Peyer's patch (tissue), 4 donors: ENCODE results near the gene CRHR2. TPM values are rescaled to one million over a fixed set of nuclear protein-coding genes. Genes with fewer than 3 reads are reported as not detected.

Experiments used
- DNase-seq, 3 donors: peaks; one replicate each; pipeline ENCODE4 v3.0.0-alpha.2; 2017 to 2019
- H3K27ac ChIP-seq, 4 donors: fragments of 200-600 bp; sonication (generic); one replicate each; pipeline ENCODE4 v1.5.1; 2016 to 2019
- H3K27me3 ChIP-seq, 2 donors: fragments of 200-600 bp; sonication (generic); one replicate each; pipeline ENCODE4 v1.5.1; 2019
- H3K36me3 ChIP-seq, 3 donors: fragments of 200-600 bp; sonication (generic); one replicate each; pipeline ENCODE4 v1.5.1; 2016 to 2019
- H3K4me1 ChIP-seq, 4 donors: fragments of 200-600 bp; sonication (generic); one replicate each; pipeline ENCODE4 v1.5.1; 2016 to 2019
- H3K4me3 ChIP-seq, 4 donors: fragments of 200-600 bp; sonication (generic); 1 replicate in 3 of 4; 2 replicates in 1 of 4; pipeline ENCODE4 v1.5.1; 2016 to 2019; ENCODE audit warnings: mild to moderate bottlenecking in 1 of 4
- H3K9me3 ChIP-seq, 4 donors: fragments of 200-600 bp; sonication (generic); one replicate each; pipeline ENCODE4 v1.5.1; 2016 to 2019; ENCODE audit warnings: mild to moderate bottlenecking in 1 of 4
- CTCF ChIP-seq, 6 experiments: fragments of 450-650 bp in 4 of 6; fragments of 200-600 bp in 2 of 6; sonication (generic) in 1 of 6; IDR thresholded peaks; one replicate each; pipeline ENCODE4 v1.5.1; 2017 to 2019; ENCODE audit warnings: antibody characterized with exemption in 6 of 6, mild to moderate bottlenecking in 3 of 6, moderate library complexity in 1 of 6
- POLR2A ChIP-seq, 2 donors: fragments of 450-650 bp; IDR thresholded peaks; one replicate each; pipeline ENCODE4 v1.5.1; 2017; ENCODE audit warnings: antibody characterized with exemption in 2 of 2, mild to moderate bottlenecking in 2 of 2, moderate library complexity in 2 of 2
- total RNA-seq, 4 donors: library from RNA; depleted of rRNA; stranded (reverse); fragments of >200 nt; gene quantifications; one replicate each; pipeline ENCODE4 v1.1.0, GENCODE V29; 2016

The CRHR2 gene
- total RNA-seq, 4 donors from 2014 or later, result not detected

- Histone ChIP-seq H3K4me3 (no peak overlapping the region), H3K27me3 (no peaks in the 10 kb centered on the region), H3K9me3 (no peaks in the 10 kb centered on the region), H3K4me1 (no peaks in the 10 kb centered on the region), H3K36me3 (peaks cover 0 to 75% (median 3%) of the 10 kb centered on the region in 3 donors), H3K27ac (no peak overlapping the region)
- no peak for DNase-seq
- TF ChIP-seq CTCF (IDR thresholded peaks at IDR 0.05) (no peak), POLR2A (IDR thresholded peaks at IDR 0.05) (no peak)
These were observed 65.9 kb downstream of the CRHR2 start for GRCh38 chr7:30616318-30616717.

GRCh38 chr7:30613366-30614325 lies 68.6 kb downstream of the CRHR2 start:
- TF ChIP-seq POLR2A (IDR thresholded peaks at IDR 0.05), result no peak
- TF ChIP-seq CTCF (IDR thresholded peaks at IDR 0.05), result no peak
- Histone ChIP-seq H3K27me3 (no peaks in the 10 kb centered on the region), H3K27ac (no peak overlapping the region), H3K4me3 (no peak overlapping the region), H3K4me1 (no peaks in the 10 kb centered on the region), H3K36me3 (peaks cover 0 to 75% (median 3%) of the 10 kb centered on the region in 3 donors), H3K9me3 (no peaks in the 10 kb centered on the region)
- no peak for DNase-seq

- no peak for DNase-seq
- no peak overlapping the region for H3K27ac ChIP-seq
- H3K4me1 ChIP-seq, result no peaks in the 10 kb centered on the region
- no peaks in the 10 kb centered on the region for H3K27me3 ChIP-seq
- peaks cover 0 to 73% (median 3%) of the 10 kb centered on the region in 3 donors for H3K36me3 ChIP-seq
- TF ChIP-seq POLR2A (IDR thresholded peaks at IDR 0.05) (no peak), CTCF (IDR thresholded peaks at IDR 0.05) (no peak)
- no peaks in the 10 kb centered on the region for H3K9me3 ChIP-seq
- H3K4me3 ChIP-seq, result no peak overlapping the region
These were observed 69.5 kb downstream of the CRHR2 start for GRCh38 chr7:30612658-30613265.

GRCh38 chr7:30605832-30606231 lies 76.4 kb downstream of the CRHR2 start:
- H3K9me3 ChIP-seq, result no peaks in the 10 kb centered on the region
- no peaks in the 10 kb centered on the region for H3K27me3 ChIP-seq
- peaks cover 0 to 84% (median 0%) of the 10 kb centered on the region in 3 donors for H3K36me3 ChIP-seq
- DNase-seq, result no peak
- no peak overlapping the region for H3K4me3 ChIP-seq
- TF ChIP-seq POLR2A (IDR thresholded peaks at IDR 0.05) (no peak), CTCF (IDR thresholded peaks at IDR 0.05) (no peak)
- no peak overlapping the region for H3K27ac ChIP-seq
- H3K4me1 ChIP-seq, result no peaks in the 10 kb centered on the region

GRCh38 chr7:30604901-30605300 lies 77.4 kb downstream of the CRHR2 start:
- Histone ChIP-seq H3K27ac (no peak overlapping the region), H3K9me3 (no peaks in the 10 kb centered on the region), H3K4me3 (no peak overlapping the region), H3K27me3 (no peaks in the 10 kb centered on the region), H3K4me1 (no peaks in the 10 kb centered on the region), H3K36me3 (peaks cover 0 to 87% (median 0%) of the 10 kb centered on the region in 3 donors)
- DNase-seq, result no peak
- TF ChIP-seq POLR2A (IDR thresholded peaks at IDR 0.05), result no peak
- no peak for TF ChIP-seq CTCF (IDR thresholded peaks at IDR 0.05)

Other genes with a start within 250 kb of the CRHR2 start
- gene NOD1, start 203.7 kb downstream of the CRHR2 start, total RNA-seq, result 10 to 100 TPM in 3 of 4 donors, 1 to 10 TPM in 1; 4.0 to 29.7 (median 21.0) TPM
- 10 to 100 TPM; 18.1 to 24.8 (median 19.2) TPM for gene GGCT, start 177.6 kb downstream of the CRHR2 start, total RNA-seq
- gene GARS1, start 87.6 kb downstream of the CRHR2 start, total RNA-seq, result 10 to 100 TPM; 50.4 to 77.8 (median 70.1) TPM
- 10 to 100 TPM in 1 of 4 donors, 1 to 10 TPM in 3; 3.1 to 24.8 (median 4.8) TPM for gene INMT, start 69.7 kb upstream of the CRHR2 start, total RNA-seq
- 10 to 100 TPM in 1 of 4 donors, 1 to 10 TPM in 3; 3.9 to 19.8 (median 6.8) TPM for gene MINDY4, start 89.0 kb upstream of the CRHR2 start, total RNA-seq
- 10 to 100 TPM; 12.4 to 86.5 (median 71.5) TPM for gene AQP1, start 229.4 kb upstream of the CRHR2 start, total RNA-seq